Measurements from ENCODE around the gene MX1.

Gene MX1

GRCh38 chr21:41435706-41436105 lies 9.7 kb downstream of the MX1 start:
- DNase-seq, result no peak

GRCh38 chr21:41437729-41438128 lies 11.7 kb downstream of the MX1 start:
- DNase-seq, result no peak

GRCh38 chr21:41438425-41439113 lies 12.5 kb downstream of the MX1 start:
- DNase-seq, result no peak

- no peak for DNase-seq
Measured at GRCh38 chr21:41439248-41439647, 13.2 kb downstream of the MX1 start.

GRCh38 chr21:41441546-41441945 lies 15.5 kb downstream of the MX1 start:
- no peak for DNase-seq

GRCh38 chr21:41442481-41443186 lies 16.6 kb downstream of the MX1 start:
- DNase-seq, result no peak

- DNase-seq, result no peak
Measured at GRCh38 chr21:41443562-41443961, 17.5 kb downstream of the MX1 start.

- no peak for DNase-seq
Measured at GRCh38 chr21:41444703-41445464, 18.8 kb downstream of the MX1 start.

GRCh38 chr21:41445465-41445862 lies 19.4 kb downstream of the MX1 start:
- no peak for DNase-seq

GRCh38 chr21:41446586-41446985 lies 20.5 kb downstream of the MX1 start:
- DNase-seq, result no peak

GRCh38 chr21:41447356-41447755 lies 21.3 kb downstream of the MX1 start:
- DNase-seq, result no peak

- no peak for DNase-seq
Measured at GRCh38 chr21:41449613-41450012, 23.6 kb downstream of the MX1 start.

GRCh38 chr21:41451753-41452676 lies 26.0 kb downstream of the MX1 start:
- DNase-seq, result no peak

- no peak for DNase-seq
Measured at GRCh38 chr21:41453198-41453597, 27.2 kb downstream of the MX1 start.

- no peak for DNase-seq
Measured at GRCh38 chr21:41453761-41454160, 27.7 kb downstream of the MX1 start.

- no peak for DNase-seq
Measured at GRCh38 chr21:41458121-41458520, 32.1 kb downstream of the MX1 start.

GRCh38 chr21:41458559-41458958 lies 32.5 kb downstream of the MX1 start:
- no peak for DNase-seq

GRCh38 chr21:41459884-41460534 lies 34.0 kb downstream of the MX1 start:
- DNase-seq, result no peak

- peak; percentile 55 for DNase-seq
Measured at GRCh38 chr21:41460578-41461527, 34.8 kb downstream of the MX1 start.

GRCh38 chr21:41465176-41465781 lies 39.2 kb downstream of the MX1 start:
- no peak for DNase-seq

All from activated naive CD4-positive, alpha-beta T cell treated with anti-CD3 and anti-CD28 coated beads, Interleukin-2, amount 50 U/mL, for 16 hours (primary cell).